Osteoblast (primary cell): Measurements from ENCODE around the gene MFSD8. TPM values are rescaled to one million over a fixed set of nuclear protein-coding genes. Genes with fewer than 3 reads are reported as not detected.
"Not testable (repeated sequence)": the region's sequence is repeated elsewhere in the genome, so short reads cannot be mapped to it uniquely, and the experiment has no call there.

Source experiments
- DNase-seq: peaks from one replicate; pipeline ENCODE4 v3.0.0; 2011; ENCODE audit warnings: low spot score, mixed read lengths; ENCODE audit not compliant: insufficient read length; ENCODE audit errors: missing footprints
- H2AFZ ChIP-seq: 2 replicates; pipeline ENCODE4 v1.6.0; 2011; ENCODE audit warnings: mild to moderate bottlenecking, low read length
- H3K27ac ChIP-seq: 2 replicates; pipeline ENCODE4 v1.5.1; 2011; ENCODE audit warnings: mild to moderate bottlenecking, low read depth, low read length, moderate library complexity
- H3K27me3 ChIP-seq: 2 replicates; pipeline ENCODE4 v1.6.0; 2012; ENCODE audit warnings: mild to moderate bottlenecking, control low read depth, inconsistent platforms, low read length, moderate library complexity; ENCODE audit not compliant: insufficient read depth
- H3K36me3 ChIP-seq: 2 replicates; pipeline ENCODE4 v1.5.1; 2011; ENCODE audit warnings: mild to moderate bottlenecking, low read length, control low read depth, moderate library complexity; ENCODE audit not compliant: insufficient read depth
- H3K4me1 ChIP-seq: 2 replicates; pipeline ENCODE4 v1.5.1; 2011; ENCODE audit warnings: mild to moderate bottlenecking, low read length, control low read depth, moderate library complexity; ENCODE audit not compliant: insufficient read depth
- H3K4me2 ChIP-seq: 2 replicates; pipeline ENCODE4 v1.6.0; 2011; ENCODE audit warnings: mild to moderate bottlenecking, low read length; ENCODE audit not compliant: insufficient read depth
- H3K4me3 ChIP-seq: fragments of 200-600 bp; sonication (generic); 3 replicates; pipeline ENCODE4 v1.5.1; 2012; ENCODE audit warnings: mild to moderate bottlenecking, low read length, inconsistent platforms; ENCODE audit not compliant: insufficient read depth
- H3K79me2 ChIP-seq: 2 replicates; pipeline ENCODE4 v1.6.0; 2012; ENCODE audit warnings: mild to moderate bottlenecking, low read length, control low read depth, inconsistent platforms; ENCODE audit not compliant: insufficient read depth
- H3K9me3 ChIP-seq: 2 replicates; pipeline ENCODE4 v1.5.1; 2011; ENCODE audit warnings: low read depth, low read length, control low read depth
- H4K20me1 ChIP-seq: 2 replicates; pipeline ENCODE4 v1.6.0; 2012; ENCODE audit warnings: mild to moderate bottlenecking, low read length, control low read depth; ENCODE audit not compliant: insufficient read depth
- total RNA-seq: library from RNA; depleted of rRNA; stranded (reverse); fragments of >200 nt; gene quantifications from 2 replicates; pipeline ENCODE4 v1.2.3, GENCODE V29; 2012
- TF ChIP-seq, protein P1 (sequence below): IDR thresholded peaks from 2 replicates; pipeline ENCODE4 v1.5.1; 2011; ENCODE audit warnings: mild to moderate bottlenecking, low read depth, low read length, moderate library complexity; ENCODE audit errors: extremely low read depth

Gene MFSD8
- total RNA-seq, 1 donor, result 27.1 TPM

DNA sequence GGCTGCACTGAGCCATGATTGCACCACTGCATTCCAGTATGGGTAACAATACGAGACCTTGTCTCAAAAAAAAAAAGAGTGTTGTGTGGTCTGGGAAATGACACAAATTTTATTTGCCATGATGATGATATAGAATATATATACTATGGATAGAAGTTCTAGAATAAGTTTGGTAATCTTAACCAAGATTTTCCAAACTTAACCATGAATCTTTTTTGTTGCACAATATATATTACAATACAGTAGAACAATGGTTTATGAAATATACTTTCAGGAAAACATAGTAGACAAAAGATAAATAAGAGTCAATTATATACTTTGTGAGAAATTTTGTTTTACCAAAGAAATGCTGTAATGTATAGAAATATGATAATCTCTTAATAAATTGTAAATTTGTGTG, 34.8 kb downstream of the MFSD8 start:
- Histone ChIP-seq H4K20me1 (no peaks in the 10 kb centered on the region), H3K9me3 (no peaks in the 10 kb centered on the region), H3K4me3 (no peak overlapping the region), H3K27ac (no peak overlapping the region), H3K4me2 (no peak overlapping the region), H3K27me3 (no peaks in the 10 kb centered on the region), H2AFZ (no peak overlapping the region), H3K36me3 (peaks cover 2% of the 10 kb centered on the region), H3K79me2 (no peaks in the 10 kb centered on the region), H3K4me1 (no peaks in the 10 kb centered on the region)
- DNase-seq, result no peak
- TF ChIP-seq, protein P1, sequence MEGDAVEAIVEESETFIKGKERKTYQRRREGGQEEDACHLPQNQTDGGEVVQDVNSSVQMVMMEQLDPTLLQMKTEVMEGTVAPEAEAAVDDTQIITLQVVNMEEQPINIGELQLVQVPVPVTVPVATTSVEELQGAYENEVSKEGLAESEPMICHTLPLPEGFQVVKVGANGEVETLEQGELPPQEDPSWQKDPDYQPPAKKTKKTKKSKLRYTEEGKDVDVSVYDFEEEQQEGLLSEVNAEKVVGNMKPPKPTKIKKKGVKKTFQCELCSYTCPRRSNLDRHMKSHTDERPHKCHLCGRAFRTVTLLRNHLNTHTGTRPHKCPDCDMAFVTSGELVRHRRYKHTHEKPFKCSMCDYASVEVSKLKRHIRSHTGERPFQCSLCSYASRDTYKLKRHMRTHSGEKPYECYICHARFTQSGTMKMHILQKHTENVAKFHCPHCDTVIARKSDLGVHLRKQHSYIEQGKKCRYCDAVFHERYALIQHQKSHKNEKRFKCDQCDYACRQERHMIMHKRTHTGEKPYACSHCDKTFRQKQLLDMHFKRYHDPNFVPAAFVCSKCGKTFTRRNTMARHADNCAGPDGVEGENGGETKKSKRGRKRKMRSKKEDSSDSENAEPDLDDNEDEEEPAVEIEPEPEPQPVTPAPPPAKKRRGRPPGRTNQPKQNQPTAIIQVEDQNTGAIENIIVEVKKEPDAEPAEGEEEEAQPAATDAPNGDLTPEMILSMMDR, result no peak

DNA sequence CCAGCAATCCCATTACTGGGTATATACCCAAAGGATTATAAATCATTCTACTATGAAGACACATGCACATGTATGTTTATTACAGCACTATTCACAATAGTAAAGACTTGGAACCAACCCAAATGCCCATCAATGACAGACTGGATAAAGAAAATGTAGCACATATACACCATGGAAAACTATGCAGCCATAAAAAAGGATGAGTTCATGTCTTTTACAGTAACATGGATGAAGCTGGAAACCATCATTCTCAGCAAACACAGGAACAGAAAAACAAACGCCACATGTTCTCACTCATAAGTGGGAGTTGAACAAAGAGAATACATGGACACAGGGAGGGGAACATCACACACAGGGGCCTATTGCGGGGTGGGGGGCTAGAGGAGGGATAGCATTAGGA, 39.3 kb downstream of the MFSD8 start:
- H3K9me3 ChIP-seq, H3K27me3 ChIP-seq, DNase-seq, H3K4me2 ChIP-seq, H3K4me1 ChIP-seq, H3K36me3 ChIP-seq, H2AFZ ChIP-seq, H3K79me2 ChIP-seq, H4K20me1 ChIP-seq, H3K27ac ChIP-seq, H3K4me3 ChIP-seq: not testable (repeated sequence)

DNA sequence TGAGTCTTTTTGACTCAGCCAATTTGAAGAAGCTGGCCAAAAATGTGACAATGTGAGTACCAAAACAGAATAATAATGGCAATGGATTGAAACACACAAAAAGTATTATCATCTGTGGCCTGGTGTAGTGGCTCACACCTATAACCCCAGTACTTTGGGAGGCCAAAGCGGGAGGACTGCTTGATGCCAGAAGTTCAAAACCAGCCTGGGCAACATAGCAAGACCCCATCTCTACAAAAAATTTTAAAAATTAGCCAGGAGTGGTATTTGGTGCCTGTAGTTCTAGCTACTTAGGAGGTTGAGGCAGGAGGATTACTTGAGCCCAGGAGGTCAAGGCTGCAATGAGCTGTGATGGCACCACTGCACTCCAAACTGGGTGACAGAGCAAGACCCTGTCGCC, 42.7 kb downstream of the MFSD8 start:
- Histone ChIP-seq H3K27ac (no peak overlapping the region), H4K20me1 (no peaks in the 10 kb centered on the region), H3K4me2 (no peak overlapping the region), H3K4me1 (no peaks in the 10 kb centered on the region), H3K9me3 (no peaks in the 10 kb centered on the region), H3K4me3 (no peak overlapping the region), H3K36me3 (peaks cover 10% of the 10 kb centered on the region), H3K27me3 (no peaks in the 10 kb centered on the region), H2AFZ (no peak overlapping the region), H3K79me2 (no peaks in the 10 kb centered on the region)
- TF ChIP-seq, protein P1, result no peak
- DNase-seq, result no peak

DNA sequence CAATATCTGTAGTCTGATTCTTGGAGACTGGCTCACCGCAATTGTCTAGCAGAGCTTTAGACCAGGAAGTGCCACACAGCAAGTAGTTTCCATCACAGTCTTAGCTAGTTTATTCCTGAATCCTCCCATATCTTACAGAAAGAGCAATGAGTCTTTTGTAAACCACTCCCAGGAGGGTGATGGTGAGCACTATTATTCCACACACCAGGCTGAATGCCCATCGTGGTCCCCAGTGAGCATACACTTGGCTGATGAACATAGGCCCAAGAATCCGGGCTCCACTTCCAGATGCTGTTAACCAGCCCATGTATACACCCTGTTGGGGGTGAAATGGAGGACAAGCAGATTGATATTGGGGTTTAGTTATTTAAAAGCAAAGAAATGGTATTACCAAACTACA, 44.5 kb downstream of the MFSD8 start:
- Histone ChIP-seq H3K27me3 (no peaks in the 10 kb centered on the region), H3K4me2 (no peak overlapping the region), H3K4me3 (no peak overlapping the region), H4K20me1 (no peaks in the 10 kb centered on the region), H3K27ac (no peak overlapping the region), H3K36me3 (peaks cover 10% of the 10 kb centered on the region), H2AFZ (no peak overlapping the region), H3K79me2 (no peaks in the 10 kb centered on the region), H3K9me3 (no peaks in the 10 kb centered on the region), H3K4me1 (no peaks in the 10 kb centered on the region)
- TF ChIP-seq, protein P1, result no peak
- DNase-seq, result peak; percentile 18
